ENCODE results near the gene HOXA1.

Gene HOXA1

DNA sequence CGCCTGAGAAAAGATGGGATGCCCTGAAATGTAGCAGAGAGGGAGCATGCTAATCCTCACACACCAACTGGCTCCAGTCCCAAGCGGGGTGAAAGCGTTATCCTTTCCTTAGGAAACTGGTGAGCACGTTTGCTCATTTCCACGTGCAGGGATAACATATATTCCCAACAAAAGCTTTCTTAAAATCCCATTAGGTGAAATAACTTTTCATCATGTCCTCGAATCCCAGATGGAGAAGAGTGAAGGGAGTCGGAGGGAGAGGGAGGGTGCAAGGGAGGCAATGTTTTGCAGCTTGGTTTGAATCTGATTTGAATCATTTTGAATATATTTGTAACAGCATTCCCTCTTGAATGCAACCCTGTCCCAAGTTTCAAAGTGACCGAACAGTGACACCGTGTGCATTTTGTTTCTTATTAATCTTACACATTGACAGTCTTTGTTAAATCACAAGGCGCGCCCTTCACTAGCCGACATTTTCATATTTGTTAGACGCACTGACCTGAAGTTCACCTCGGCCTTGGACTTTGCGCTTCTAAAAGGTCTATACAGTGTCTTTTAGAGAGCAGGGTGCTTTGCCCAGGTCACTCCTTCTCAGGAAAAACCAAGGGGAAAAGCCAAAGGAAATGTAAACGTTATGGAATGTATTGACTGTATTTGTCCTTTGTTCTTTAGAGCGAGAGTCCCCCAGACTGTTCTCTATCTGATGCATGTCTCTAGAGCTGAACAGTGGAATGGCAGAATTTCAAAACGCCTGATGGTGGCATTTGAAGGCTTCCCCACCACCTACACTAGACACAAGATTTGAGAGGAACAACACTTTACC, 37.8 kb upstream of the HOXA1 start:
- in situ Hi-C loops (cut with MboI; ENCODE audit: low pct_unique_long_range_greater_than_20kb, low sequenced_read_pairs) = no loop called here
- no peak for DNase-seq

DNA sequence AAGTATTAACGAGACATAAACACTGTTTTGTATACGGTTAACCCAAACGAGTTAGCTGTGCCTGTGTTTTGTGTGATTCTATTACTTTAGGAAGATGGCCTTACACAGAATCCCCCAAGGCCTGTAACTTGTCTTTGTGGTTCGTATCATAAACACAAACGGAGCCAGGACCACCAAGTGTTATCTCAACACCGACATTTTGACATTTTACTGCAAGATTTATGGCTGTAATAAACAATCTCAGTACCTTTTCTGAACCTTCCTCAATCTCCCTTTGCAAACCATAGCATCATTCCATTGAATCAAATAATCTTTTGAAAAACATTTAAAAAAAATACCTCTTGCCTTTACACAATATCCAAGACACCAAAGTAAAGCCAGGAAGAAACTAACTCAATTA, 37.2 kb upstream of the HOXA1 start:
- DNase-seq = no peak
- in situ Hi-C loops (cut with MboI; ENCODE audit: low pct_unique_long_range_greater_than_20kb, low sequenced_read_pairs) = no loop called here

DNA sequence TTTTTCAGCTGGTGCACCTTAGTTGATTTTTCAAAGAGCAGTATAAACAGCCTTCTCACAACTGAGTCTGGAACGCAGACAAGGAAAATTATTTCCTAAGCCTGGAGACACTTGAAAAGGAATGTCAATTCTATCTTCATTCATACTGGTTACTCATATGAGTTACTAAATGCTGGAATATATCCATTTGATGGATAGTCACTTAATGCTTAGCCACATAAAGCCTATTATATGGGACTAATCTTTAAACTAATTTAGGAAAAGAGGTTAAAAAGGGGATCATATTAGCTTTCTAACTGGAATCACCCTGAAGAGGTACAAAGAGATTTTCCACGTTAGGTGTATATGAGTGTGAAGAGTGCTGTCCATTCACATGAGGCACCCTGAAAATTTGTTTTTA, 36.4 kb upstream of the HOXA1 start:
- in situ Hi-C loops (cut with MboI; ENCODE audit: low pct_unique_long_range_greater_than_20kb, low sequenced_read_pairs) = no loop called here
- DNase-seq = no peak

DNA sequence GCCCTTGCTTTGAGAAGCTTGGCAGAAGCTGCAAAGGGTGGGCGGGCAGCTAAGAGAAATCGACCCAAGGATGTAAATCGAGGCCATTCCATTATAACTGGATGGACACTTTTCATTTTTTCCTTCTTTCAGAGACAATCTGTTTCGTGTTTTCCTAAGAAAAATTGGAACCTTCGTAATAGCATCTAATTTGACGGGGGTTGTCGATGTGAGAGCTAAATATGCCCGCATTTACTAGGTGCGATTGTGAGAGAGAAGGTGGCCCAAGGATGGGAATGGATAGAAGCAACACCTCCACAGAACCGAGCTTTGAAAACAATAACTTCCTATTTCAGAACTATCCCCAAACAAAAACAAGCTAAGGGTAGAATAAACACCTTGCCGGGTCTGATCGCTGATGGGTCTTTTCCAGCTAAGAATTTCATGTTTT, 35.6 kb upstream of the HOXA1 start:
- no peak for DNase-seq
- in situ Hi-C loops (cut with MboI; ENCODE audit: low pct_unique_long_range_greater_than_20kb, low sequenced_read_pairs) = no loop called here

DNA sequence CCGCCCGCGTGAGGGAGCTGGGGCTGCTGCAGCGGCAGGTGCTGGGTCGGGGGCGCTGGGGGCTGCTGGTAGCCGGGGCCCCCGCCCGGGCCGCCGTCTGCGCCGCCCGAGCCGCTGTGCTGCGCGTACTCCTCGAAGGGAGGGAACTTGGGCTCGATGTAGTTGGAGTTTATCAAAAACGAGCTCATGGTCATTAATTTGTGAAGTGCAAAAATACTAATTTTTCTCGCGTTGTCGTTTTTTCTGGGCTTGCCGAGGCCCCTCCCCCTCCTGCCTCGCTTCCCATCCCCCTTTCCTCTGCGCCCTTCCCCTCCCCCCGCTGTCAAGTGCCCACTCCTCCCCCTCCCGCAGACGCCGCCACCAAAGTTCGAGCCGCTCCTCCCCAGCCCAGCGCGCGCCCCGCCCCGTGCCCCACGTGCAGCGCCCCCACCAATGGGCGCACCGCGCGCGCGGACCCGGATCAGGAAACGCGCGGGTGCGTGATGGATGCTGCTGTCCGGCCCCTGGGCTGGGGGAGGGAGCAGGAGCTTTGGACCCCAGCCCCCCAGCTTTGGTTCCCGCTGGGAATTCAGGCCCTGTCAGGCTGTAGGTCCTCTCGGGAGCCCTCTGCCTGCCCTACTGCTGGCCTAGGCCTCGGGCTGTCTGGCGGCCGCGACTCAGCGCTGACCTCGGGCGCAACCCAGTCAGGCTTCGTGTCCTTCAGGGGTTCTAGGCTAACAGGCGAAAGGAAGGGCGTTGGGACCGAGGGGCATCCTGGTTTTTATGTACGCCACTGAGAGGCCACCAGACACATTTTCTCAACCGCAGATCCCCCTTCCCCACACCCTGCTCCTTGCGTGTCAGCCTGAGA, 35.0 kb upstream of the HOXA1 start, which contains the start of gene HOXA4:
TSS of gene HOXA4 (minus strand) at position 218 of the 850 bp plus-strand sequence. CDS start at position 194, 24 bp downstream.
- no peak for DNase-seq
- in situ Hi-C loops (cut with MboI; ENCODE audit: low pct_unique_long_range_greater_than_20kb, low sequenced_read_pairs) = no loop called here

DNA sequence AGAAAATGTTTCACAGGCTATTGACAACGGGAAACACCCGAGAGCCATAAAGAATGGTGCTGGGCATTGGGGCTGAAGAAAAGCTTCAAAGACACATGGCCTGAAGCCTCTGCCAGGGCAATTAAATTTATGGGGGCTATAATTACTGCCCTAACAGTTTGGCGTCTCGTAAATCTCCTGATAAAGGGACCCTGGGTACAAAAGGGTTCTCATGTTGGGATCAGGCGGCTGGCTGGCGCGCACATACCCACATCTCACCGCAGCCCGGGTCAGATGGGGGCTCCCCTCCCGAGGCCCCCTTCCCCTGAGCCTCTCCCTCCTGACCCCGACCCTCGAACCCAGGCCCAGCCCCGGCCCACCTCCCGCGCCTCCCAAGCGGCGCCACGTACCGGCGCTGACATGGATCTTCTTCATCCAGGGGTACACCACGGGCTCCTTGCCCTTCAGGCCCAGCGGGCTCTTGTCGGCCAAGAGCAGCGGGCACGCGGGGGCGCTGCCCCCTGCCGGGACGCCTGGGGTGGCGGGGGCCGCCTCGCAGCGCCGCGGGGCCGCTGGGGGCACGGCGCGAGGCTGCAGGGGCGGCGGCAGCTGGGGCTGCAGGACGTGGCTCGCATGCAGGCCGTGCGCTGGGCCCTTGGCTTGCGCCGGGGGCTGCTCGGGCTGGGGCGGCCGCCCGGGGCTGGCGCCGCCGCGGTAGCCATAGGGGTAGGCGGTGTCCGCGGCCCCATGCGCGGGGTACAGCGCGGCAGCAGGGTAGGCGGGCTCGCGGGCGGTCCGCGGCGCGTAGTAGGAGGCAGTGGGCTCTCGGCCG, 34.1 kb upstream of the HOXA1 start:
- no peak for DNase-seq
- in situ Hi-C loops (cut with MboI; ENCODE audit: low pct_unique_long_range_greater_than_20kb, low sequenced_read_pairs) = no loop called here

DNA sequence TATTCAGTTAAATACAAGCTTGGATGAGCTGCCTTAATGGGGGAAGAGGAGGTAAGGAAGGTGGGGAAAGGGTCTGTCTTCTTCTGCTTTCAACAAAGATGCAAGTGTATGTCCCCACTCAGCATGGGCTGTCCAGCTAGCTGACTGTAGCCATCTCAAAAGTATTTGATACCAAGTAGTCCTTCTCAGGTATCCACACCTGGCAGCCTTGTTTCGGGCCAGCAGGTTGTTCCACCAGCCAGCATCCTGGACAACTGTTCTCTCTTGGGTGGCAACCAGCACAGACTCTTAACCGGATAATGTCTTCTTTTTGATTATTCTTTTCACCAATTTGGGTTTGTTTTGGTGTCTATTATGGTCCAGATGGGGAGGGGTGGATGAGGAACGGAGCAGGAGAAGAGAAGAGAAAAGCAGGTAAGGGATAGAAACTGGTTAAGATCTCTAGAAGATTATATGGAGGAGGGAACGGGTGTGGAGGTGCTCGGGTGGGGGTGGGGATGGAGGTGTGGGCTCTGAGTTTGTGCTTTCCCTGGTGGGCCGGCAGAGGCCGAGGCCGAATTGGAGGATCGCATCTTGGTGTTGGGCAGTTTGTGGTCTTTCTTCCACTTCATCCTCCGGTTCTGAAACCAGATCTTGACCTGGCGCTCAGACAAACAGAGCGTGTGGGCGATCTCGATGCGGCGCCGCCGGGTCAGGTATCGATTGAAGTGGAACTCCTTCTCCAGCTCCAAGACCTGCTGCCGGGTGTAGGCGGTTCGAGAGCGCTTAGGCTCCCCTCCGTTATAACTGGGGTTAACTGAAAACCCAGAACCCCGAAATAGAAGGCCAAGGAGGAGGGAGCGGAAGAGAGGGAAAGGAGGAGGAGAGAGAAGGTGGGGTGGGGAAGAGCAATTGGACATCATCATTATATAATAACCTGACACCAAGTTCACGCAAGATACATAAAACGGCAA, 33.3 kb upstream of the HOXA1 start:
- in situ Hi-C loops (cut with MboI; ENCODE audit: low pct_unique_long_range_greater_than_20kb, low sequenced_read_pairs) = no loop called here

DNA sequence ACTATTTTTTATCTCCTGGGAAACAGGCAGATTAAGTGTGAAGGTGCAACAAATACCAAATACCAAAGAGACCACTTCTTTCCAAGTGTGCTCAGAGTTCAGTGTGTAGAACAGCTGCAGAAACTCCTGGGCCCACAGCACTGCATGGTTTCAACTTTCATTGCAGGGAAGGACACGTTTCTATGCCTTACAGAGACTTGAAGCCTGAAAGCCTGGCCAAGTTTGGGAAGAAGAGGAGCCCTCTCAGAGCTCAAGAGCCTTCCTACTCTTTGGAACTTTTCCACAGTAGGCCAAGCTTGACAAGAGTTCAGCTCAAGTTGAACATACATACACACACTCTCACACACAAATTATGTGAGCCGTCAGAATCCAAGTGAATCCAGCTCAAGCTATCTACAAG, 32.2 kb upstream of the HOXA1 start:
- DNase-seq = no peak
- in situ Hi-C loops (cut with MboI; ENCODE audit: low pct_unique_long_range_greater_than_20kb, low sequenced_read_pairs) = no loop called here

More for the DNA sequence above, 33.3 kb upstream of the HOXA1 start:
- no peak for DNase-seq

DNA sequence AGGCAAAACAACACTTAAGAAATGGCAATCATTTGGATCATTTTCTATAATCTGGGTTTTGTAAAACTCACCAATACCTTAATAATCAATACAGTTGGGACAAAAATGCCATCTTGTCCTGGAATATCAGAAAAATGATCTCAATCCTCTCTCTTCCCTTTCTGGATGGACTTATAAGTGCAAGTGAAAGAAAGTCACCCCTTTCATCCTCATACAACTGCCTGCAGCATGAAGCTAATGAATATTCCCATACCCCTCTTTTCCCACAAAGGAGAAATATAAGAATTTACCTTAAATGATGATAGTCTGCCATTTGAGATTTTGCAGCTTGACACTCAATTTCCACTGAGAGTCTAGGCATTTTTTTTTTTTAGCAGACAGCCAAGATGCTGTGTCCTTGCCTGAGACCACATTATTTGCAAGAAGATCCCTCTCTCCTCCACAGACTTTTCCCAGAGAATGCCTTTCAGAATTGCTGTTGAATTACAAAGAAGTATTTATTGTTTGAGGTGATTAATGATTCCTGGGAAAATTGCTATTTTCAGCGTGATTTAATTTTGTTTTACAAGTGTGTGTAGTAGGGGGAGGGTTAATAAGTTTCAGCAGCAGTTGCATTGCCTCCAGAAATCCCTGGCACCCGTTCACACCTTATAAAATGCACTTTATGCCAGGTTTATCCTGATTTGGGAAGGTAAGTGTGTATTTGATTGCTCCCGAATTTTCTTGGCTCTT, 31.0 kb upstream of the HOXA1 start:
- no peak for DNase-seq
- in situ Hi-C loops (cut with MboI; ENCODE audit: low pct_unique_long_range_greater_than_20kb, low sequenced_read_pairs) = no loop called here

DNA sequence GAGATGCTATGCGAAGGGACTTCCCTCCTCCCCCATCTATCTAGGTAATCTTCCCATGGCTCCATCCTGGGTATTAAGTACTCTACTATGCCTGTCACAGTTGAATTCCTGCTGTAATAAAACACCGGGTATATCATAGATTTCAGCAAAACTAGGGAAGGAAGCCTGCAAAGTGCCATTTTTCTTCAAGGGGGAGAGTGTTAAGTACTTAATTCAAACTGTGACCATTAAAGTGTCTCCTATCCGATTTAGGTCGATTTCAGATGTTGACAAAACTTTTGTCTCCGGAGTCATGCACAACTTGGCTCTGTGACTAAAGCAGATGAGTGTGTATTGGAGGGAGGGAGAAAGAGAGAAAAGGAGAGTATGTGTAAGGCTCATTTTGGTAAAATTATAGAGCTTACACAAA, 30.2 kb upstream of the HOXA1 start:
- in situ Hi-C loops (cut with MboI; ENCODE audit: low pct_unique_long_range_greater_than_20kb, low sequenced_read_pairs) = no loop called here
- no peak for DNase-seq

DNA sequence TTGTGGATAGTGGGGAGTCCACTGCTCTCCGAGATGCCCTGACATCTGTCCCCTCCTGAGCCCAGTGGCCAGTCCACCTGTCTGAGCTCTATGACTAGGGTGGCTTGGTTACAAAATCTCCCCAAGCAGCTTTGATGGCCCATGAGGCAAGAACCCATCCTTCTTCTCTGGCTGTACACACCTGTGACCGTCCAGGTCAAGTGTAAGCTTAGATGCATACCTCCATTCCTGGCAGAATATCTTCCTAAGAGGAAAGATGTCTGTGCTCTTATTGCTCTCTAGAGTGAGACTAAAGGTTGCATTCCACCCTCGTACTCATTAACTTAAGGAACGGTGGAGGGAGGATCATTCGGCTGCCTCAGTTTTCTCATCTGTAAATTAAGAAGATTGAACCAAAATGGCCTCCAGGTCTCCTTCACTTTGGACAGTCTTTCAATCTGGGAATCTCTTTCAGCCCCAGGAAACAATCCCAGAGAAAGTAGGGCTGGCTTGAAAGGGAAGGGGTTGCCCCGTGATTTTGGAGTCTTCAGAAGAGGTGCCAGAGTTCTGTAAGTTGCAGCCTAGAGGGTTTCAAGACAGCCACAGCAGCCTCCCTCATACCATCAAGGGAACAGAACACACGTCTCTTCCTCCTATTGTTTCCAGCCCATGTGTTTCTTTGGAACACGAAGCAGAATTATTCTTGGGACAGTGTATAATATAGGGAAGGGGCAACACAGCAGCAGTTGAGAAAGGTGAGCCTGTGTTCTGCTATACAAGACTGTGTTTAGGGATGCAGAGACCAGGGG, 29.3 kb upstream of the HOXA1 start:
- in situ Hi-C loops (cut with MboI; ENCODE audit: low pct_unique_long_range_greater_than_20kb, low sequenced_read_pairs) = no loop called here
- no peak for DNase-seq

DNA sequence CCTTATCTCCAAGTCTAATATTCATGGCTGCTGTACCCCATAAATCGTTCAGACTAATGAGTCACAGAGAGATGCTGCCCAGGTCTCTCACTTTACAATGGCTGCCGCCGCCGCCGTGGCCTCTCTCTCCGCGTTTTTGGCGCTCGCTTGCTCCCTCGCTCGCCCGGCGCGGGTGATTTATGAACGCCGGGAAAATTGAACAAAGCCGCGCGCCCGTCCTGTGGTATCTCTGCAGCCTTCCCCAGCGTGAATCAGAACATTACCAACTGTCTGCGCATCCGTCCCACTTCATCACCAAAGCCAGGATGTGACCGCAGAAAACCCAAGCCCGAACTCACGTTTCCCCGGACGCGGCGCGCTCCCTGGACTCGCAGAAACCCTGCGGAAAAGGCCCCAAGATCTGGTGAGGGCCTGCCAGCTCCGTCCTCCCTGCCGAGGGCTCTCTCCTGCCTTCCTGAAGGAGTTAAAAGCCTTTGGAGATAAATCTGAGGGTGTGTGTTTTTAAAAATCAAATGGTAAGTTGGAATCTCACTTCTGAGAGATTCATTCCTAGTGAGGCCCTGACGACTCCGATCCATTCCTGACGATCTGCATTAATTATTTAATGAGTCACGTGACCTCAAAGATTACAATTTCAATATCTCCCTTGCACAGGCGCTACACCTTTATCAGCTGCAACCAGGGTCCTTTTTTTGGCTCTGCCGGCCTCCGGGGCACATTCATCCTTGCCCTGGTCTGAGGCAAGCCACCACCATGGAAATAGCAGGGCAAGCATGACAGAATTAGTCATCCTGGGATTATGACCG, 28.5 kb upstream of the HOXA1 start:
- in situ Hi-C loops (cut with MboI; ENCODE audit: low pct_unique_long_range_greater_than_20kb, low sequenced_read_pairs) = no loop called here
- DNase-seq = no peak

DNA sequence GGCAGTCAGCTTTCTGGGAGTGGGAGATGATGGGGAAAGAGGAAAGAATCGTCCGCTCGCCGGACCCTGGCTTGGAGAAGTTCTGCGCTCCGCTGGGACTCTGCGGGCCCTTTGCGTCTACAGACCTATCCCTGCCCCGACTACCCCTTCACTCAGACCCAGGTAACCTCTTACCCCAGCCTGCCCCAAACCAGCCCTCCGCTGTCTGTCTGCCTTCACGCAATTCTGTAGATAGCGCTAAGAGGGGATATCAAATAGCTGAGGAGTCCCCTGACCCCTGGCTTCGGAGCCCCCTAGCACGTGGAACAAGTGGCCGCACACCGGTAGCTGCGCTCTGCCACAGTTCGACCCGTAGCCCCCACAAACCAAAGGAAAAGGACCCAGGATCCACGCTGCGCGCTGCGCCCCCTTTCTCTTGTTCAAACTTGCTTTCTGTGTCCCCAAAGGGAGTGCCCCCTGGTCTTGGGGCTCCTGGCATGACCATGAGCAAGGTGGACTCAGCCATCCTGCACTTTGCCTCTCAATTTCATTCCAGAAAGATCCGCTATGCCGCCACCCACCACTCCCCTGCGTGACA, 27.8 kb upstream of the HOXA1 start:
- in situ Hi-C loops (cut with MboI; ENCODE audit: low pct_unique_long_range_greater_than_20kb, low sequenced_read_pairs) = no loop called here
- no peak for DNase-seq

DNA sequence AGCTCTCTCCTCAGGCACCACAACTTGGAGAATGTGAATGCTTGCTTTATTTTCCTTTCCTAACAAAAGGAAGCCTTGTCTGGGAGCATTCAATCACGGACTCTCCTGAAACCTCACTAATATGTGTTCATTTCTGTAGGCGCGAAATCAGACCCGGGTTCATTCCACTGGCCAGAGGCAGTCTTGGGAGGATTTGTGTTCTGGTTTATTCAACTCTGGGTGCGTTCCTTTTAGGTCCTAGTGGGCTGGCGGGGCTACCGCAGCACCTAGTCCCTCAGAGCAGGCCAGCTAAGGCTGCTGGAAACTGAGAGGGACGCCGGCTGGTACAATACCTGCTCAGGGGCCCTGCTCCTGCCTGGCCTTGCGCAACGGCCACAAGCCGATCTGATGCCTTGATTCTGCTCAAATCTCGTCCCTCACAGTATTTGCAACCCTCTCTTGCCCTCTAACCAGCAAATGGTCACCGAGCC, 27.2 kb upstream of the HOXA1 start:
- in situ Hi-C loops (cut with MboI; ENCODE audit: low pct_unique_long_range_greater_than_20kb, low sequenced_read_pairs) = no loop called here
- DNase-seq = no peak

DNA sequence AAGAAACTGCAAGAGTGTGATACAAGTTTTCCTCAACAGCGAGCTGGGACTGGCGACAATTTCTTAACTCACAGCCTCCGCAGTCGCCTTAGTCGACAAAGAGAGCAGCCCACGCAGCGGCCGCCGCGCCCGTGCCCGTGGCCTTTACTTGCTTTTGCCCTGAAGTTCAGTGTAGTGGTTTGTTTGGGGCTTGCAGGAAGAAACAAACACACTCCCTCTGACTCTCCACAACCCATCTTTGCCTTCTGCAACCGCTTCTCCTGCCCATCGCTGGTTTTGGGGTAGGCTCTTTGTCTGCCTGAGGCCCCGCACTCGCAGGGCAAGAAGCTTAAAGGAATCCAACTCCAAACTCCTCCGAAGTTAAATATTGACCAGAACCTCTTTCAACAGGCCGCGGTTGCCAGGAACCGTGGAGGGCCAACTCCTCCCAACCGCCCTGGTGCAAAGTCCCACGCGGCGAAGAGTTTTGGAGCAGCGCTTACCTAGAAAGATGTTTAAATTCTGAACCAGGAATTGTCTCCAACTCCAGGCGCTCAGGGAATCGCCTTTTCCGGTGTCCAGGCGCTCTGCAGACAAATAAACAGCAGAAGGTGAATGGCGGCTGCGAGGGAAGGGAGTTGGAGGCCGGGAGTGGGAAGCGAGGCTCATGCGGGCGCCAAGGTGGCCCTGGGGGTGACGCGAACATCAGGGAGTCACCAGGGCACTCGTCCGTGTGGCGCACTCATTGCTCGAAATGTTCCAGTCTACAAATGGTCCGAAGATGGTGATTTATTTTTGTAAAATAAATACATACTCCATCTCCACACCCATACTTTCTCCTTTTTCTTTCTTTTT, 26.5 kb upstream of the HOXA1 start:
- in situ Hi-C loops (cut with MboI; ENCODE audit: low pct_unique_long_range_greater_than_20kb, low sequenced_read_pairs) = no loop called here
- DNase-seq = no peak

Measured in KBM-7 (cell line).